Uterine smooth muscle cell (primary cell): ENCODE measurements around the gene CMPK1. TPM values are rescaled to one million over a fixed set of nuclear protein-coding genes. Genes with fewer than 3 reads are reported as not detected.

Experiments
- total RNA-seq: library from RNA; depleted of rRNA; stranded (reverse); fragments of >200 nt; gene quantifications from 2 replicates; pipeline ENCODE4 v1.2.3, GENCODE V29; 2014

Gene CMPK1
- total RNA-seq: 120 and 132 TPM in 2 replicates

GRCh38 chr1:47333578-47333921 is at the start of gene CMPK1:
CMPK1 (plus strand) TSS chr1:47333790; CDS start chr1:47333946, 156 bp downstream.

DNA sequence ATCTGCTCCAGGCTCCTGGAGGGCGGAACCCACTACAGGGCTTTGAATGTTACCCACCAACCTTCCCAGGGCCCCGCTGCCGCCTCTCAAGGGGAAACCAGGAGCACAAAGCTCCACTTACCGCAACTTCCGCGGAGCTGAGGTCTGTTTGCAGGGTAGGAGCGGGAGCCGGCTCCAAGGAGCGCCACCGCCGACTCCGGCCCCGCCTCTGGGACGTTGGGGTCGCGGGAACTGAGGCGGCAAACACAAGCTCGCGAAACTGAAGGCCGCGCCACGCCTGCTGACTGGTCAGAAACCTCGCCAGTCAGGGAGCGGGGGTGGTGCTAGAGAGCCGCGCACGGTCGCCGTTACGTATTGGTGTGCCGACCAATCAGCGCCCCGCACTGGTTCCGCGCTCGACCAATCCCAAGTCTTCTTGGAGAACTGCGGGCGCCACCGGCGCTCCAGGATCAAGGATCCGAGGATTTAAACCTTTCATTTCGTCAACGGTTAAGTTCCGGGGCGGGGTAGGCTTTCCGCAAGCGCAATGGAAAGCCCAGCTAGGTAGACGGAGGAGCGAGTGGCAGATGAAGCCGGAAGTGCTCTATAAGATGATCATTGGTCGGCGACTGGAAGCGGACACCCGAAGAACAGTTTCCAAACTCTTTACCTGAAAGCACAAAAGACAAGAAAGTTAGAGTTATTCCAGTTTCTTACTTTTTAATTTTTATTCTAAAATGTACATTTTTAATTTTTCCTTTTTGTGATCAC is 19.5 kb upstream of the CMPK1 start, which contains the start of gene STIL:
Gene STIL (minus strand): TSS at position 233 of the 750 bp plus-strand sequence. CDS start 3,828 bp downstream, outside the sequence.

GRCh38 chr1:47415728-47416318 is 82.2 kb downstream of the CMPK1 start, which contains the start of gene FOXE3:
FOXE3 (plus strand) TSS chr1:47416285; CDS start chr1:47416316, 31 bp downstream.

Other genes with a start within 250 kb of the CMPK1 start
- gene CYP4A22, start 196.3 kb upstream of the CMPK1 start, total RNA-seq: not detected in 2 replicates
- gene PDZK1IP1, start 143.8 kb upstream of the CMPK1 start, total RNA-seq: not detected in 2 replicates
- 0.11 TPM in 1 of 2 replicates, not detected in the other for gene TAL1, start 101.6 kb upstream of the CMPK1 start, total RNA-seq
- 5.5 and 15.6 TPM in 2 replicates for gene STIL, start 19.6 kb upstream of the CMPK1 start, total RNA-seq
- gene FOXE3, start 82.5 kb downstream of the CMPK1 start, total RNA-seq: not detected in 2 replicates
- 0.12 and 0.22 TPM in 2 replicates for gene FOXD2, start 104.3 kb downstream of the CMPK1 start, total RNA-seq